Smooth muscle cell (in vitro differentiated cells): Measurements from ENCODE around the gene EFCAB13. TPM values are rescaled to one million over a fixed set of nuclear protein-coding genes. Genes with fewer than 3 reads are reported as not detected.

Experiments
- DNase-seq: peaks from one replicate; lab custom pipeline; 2025; ENCODE audit not compliant: unreplicated experiment; lab: John Stamatoyannopoulos, UW
- H2AFZ ChIP-seq: fragments of 200-600 bp; sonication (generic); 2 replicates; pipeline ENCODE4 v1.6.0; 2016; ENCODE audit warnings: antibody characterized with exemption, low read depth, mild to moderate bottlenecking
- H3F3A ChIP-seq: fragments of 200-600 bp; sonication (generic); 2 replicates; pipeline ENCODE4 v1.6.0; 2017; ENCODE audit warnings: antibody characterized with exemption, low read depth
- H3K27ac ChIP-seq: fragments of 200-600 bp; sonication (generic); 2 replicates; pipeline ENCODE4 v1.5.1; 2016; ENCODE audit warnings: low read depth, mild to moderate bottlenecking
- H3K27me3 ChIP-seq: fragments of 200-600 bp; sonication (generic); 2 replicates; pipeline ENCODE4 v1.6.1; 2016; ENCODE audit warnings: low read depth, mild to moderate bottlenecking
- H3K36me3 ChIP-seq: fragments of 200-600 bp; sonication (generic); 2 replicates; pipeline ENCODE4 v1.5.1; 2016; ENCODE audit warnings: low read depth
- H3K4me1 ChIP-seq: fragments of 200-600 bp; sonication (generic); 2 replicates; pipeline ENCODE4 v1.5.1; 2016; ENCODE audit warnings: low read depth
- H3K4me2 ChIP-seq: fragments of 200-600 bp; sonication (generic); 2 replicates; pipeline ENCODE4 v1.6.0; 2016; ENCODE audit warnings: mild to moderate bottlenecking
- H3K4me3 ChIP-seq: fragments of 200-600 bp; sonication (generic); 2 replicates; pipeline ENCODE4 v1.5.1; 2016; ENCODE audit warnings: mild to moderate bottlenecking
- H3K79me2 ChIP-seq: fragments of 200-600 bp; sonication (generic); 2 replicates; pipeline ENCODE4 v1.6.0; 2016; ENCODE audit warnings: low read depth, mild to moderate bottlenecking
- H3K9ac ChIP-seq: fragments of 200-600 bp; sonication (generic); 2 replicates; pipeline ENCODE4 v1.6.0; 2016; ENCODE audit warnings: low read depth
- H3K9me3 ChIP-seq: fragments of 200-600 bp; sonication (generic); replicated peaks from 2 replicates; pipeline ENCODE4 v1.5.1; 2016; ENCODE audit warnings: low read depth
- H4K20me1 ChIP-seq: fragments of 200-600 bp; sonication (generic); 2 replicates; pipeline ENCODE4 v1.6.0; 2016; ENCODE audit warnings: low read depth
- CTCF ChIP-seq: fragments of 200-600 bp; sonication (generic); IDR thresholded peaks from 2 replicates; pipeline ENCODE4 v1.5.1; 2017; ENCODE audit warnings: borderline replicate concordance, mild to moderate bottlenecking, antibody characterized with exemption; ENCODE audit not compliant: insufficient read depth, poor library complexity, severe bottlenecking
- WGBS: methylation state at CpG from one replicate; pipeline ENCODE4 v1.1.7; 2016; ENCODE audit warnings: low lambda C conversion rate; 5-methylcytosine and 5-hydroxymethylcytosine counted together
- polyA plus RNA-seq: library from polyadenylated mRNA; unstranded; fragments of >200 nt; fragmentation: Nextera tagmentation; extraction: Ambion mirVana; gene quantifications from 2 replicates; pipeline ENCODE4 v1.2.1, GENCODE V29; 2016
- total RNA-seq: library from RNA; depleted of rRNA; stranded (reverse); fragments of >200 nt; gene quantifications from 2 replicates; pipeline ENCODE4 v1.2.3, GENCODE V29; 2014

EFCAB13 gene
- total and polyA plus RNA-seq, 2 experiments from 2014 or later = 1.2 to 4.6 TPM

- H3K4me3 ChIP-seq = no peak overlapping the region
- H2AFZ ChIP-seq = peak overlapping the region; percentile 6
- peaks cover 4% of the 10 kb centered on the region for H3K4me1 ChIP-seq
- no peaks in the 10 kb centered on the region for H3K9me3 ChIP-seq
- peak overlapping the region; percentile 13 for H3K9ac ChIP-seq
- H3K4me2 ChIP-seq = peak overlapping the region; percentile 68
- 11% methylated on average over 7 of the region's 7 CpGs for WGBS
- H4K20me1 ChIP-seq = no peaks in the 10 kb centered on the region
- TF ChIP-seq CTCF = peak; percentile 86
- H3F3A ChIP-seq = no peaks in the 10 kb centered on the region
- H3K36me3 ChIP-seq = no peaks in the 10 kb centered on the region
- H3K27ac ChIP-seq = peak overlapping the region; percentile 70
- DNase-seq = no peak
- H3K27me3 ChIP-seq = no peaks in the 10 kb centered on the region
- H3K79me2 ChIP-seq = no peaks in the 10 kb centered on the region
These were observed 8.1 kb upstream of the EFCAB13 start for GRCh38 chr17:47315451-47316266.

GRCh38 chr17:47316311-47316710 is 7.4 kb upstream of the EFCAB13 start:
- no peak overlapping the region for H3K4me3 ChIP-seq
- H3K9me3 ChIP-seq = no peaks in the 10 kb centered on the region
- TF ChIP-seq CTCF = no peak
- H3K4me1 ChIP-seq = peaks cover 4% of the 10 kb centered on the region
- H3K4me2 ChIP-seq = peak overlapping the region; percentile 68
- DNase-seq = no peak
- no peaks in the 10 kb centered on the region for H3K27me3 ChIP-seq
- no peaks in the 10 kb centered on the region for H3F3A ChIP-seq
- H2AFZ ChIP-seq = peak overlapping the region; percentile 6
- H3K36me3 ChIP-seq = no peaks in the 10 kb centered on the region
- 52% methylated on average over 3 of the region's 3 CpGs for WGBS
- H3K27ac ChIP-seq = peak overlapping the region; percentile 70
- no peaks in the 10 kb centered on the region for H3K79me2 ChIP-seq
- no peaks in the 10 kb centered on the region for H4K20me1 ChIP-seq
- H3K9ac ChIP-seq = no peak overlapping the region

GRCh38 chr17:47317119-47317518 is 6.6 kb upstream of the EFCAB13 start:
- Histone ChIP-seq H4K20me1 (no peaks in the 10 kb centered on the region), H3K27ac (no peak overlapping the region), H3K9ac (no peak overlapping the region), H3K4me2 (no peak overlapping the region), H3K9me3 (no peaks in the 10 kb centered on the region), H2AFZ (no peak overlapping the region), H3K4me1 (peaks cover 4% of the 10 kb centered on the region), H3F3A (no peaks in the 10 kb centered on the region), H3K4me3 (no peak overlapping the region), H3K79me2 (no peaks in the 10 kb centered on the region), H3K27me3 (no peaks in the 10 kb centered on the region), H3K36me3 (no peaks in the 10 kb centered on the region)
- DNase-seq = no peak
- no peak for TF ChIP-seq CTCF
- 91% methylated on average over 2 of the region's 2 CpGs for WGBS
